22Rv1 (cell line): ENCODE results near the gene PDXK.

ENCODE experiments used
- CTCF ChIP-seq: fragments of 450-650 bp; IDR thresholded peaks from 2 replicates; pipeline ENCODE4 v1.5.1; 2017; ENCODE audit warnings: mild to moderate bottlenecking
- ZFX ChIP-seq: fragments of 450-650 bp; IDR thresholded peaks from 2 replicates; pipeline ENCODE4 v1.6.1; 2017; ENCODE audit warnings: antibody characterized with exemption, borderline replicate concordance

- TF ChIP-seq CTCF, result no peak
- no peak for TF ChIP-seq ZFX
Measured at GRCh38 chr21:43761886-43762285, 43.0 kb downstream of the PDXK start.
